Left lung (tissue), 10 donors: ENCODE results near the gene HRAS. TPM values are rescaled to one million over a fixed set of nuclear protein-coding genes. Genes with fewer than 3 reads are reported as not detected.
A peak's percentile ranks its signal among the peaks of the same experiment; 100 is the strongest.

Source experiments
- ATAC-seq: fragments of 200-7000 bp; cut with Tn5 transposase; one replicate; pipeline ENCODE4 v1.9.1; 2020; ENCODE audit warnings: moderate library complexity
- DNase-seq, 4 donors: peaks; one replicate each; pipeline ENCODE4 v3.0.0-alpha.2; 2013 to 2020
- H3K27ac ChIP-seq, 2 donors: fragments of 200-600 bp; sonication (generic) in 1 of 2; one replicate each; pipeline versions ENCODE4 v1.5.0 to v1.8.0; 2020 to 2021
- H3K27me3 ChIP-seq, 2 donors: fragments of 200-600 bp; sonication (generic) in 1 of 2; one replicate each; pipeline versions ENCODE4 v1.5.0 to v1.8.0; 2020 to 2021
- H3K36me3 ChIP-seq, 2 donors: fragments of 200-600 bp; sonication (generic) in 1 of 2; one replicate each; pipeline versions ENCODE4 v1.5.0 to v1.8.0; 2020 to 2021
- H3K4me1 ChIP-seq, 2 donors: fragments of 200-600 bp; one replicate each; pipeline ENCODE4 v1.8.0; 2021
- H3K4me3 ChIP-seq, 2 donors: fragments of 200-600 bp; sonication (generic) in 1 of 2; one replicate each; pipeline versions ENCODE4 v1.5.0 to v1.8.0; 2020 to 2021; ENCODE audit warnings: mild to moderate bottlenecking in 1 of 2
- H3K9me3 ChIP-seq, 2 donors: fragments of 200-600 bp; sonication (generic) in 1 of 2; one replicate each; pipeline versions ENCODE4 v1.5.0 to v1.8.0; 2020 to 2021
- intact Hi-C, 2 donors: fragments of 100-400 bp; cut with DNase I; formaldehyde crosslinking; loops; one replicate each; pipeline versions ENCODE4 v1.11.2 to v1.14.2; 2022
- polyA plus RNA-seq, 6 donors: library from polyadenylated mRNA; unstranded; fragments of 120-200 nt; gene quantifications; one replicate each; pipeline ENCODE4 v1.2.1, GENCODE V29; 2013; ENCODE audit not compliant: insufficient read length in 6 of 6
- total RNA-seq, 2 donors: library from RNA; stranded (reverse); fragmentation: NEBNext Ultra II Directional; extraction: Animal tissue kit (Norgen Biotek cat#: 25700); gene quantifications; one replicate each; pipeline ENCODE4 v1.2.1, GENCODE V29; 2021
- TF ChIP-seq, protein P1 (sequence below), 2 donors: fragments of 200-600 bp; sonication (generic) in 1 of 2; IDR thresholded peaks; one replicate each; pipeline versions ENCODE4 v1.5.0 to v1.8.0; 2021; ENCODE audit warnings: antibody characterized with exemption in 2 of 2
- donor health status: DM: no; HTN: yes; CAD: no.
- donor health status: DM: no; HTN: no; CAD: no.

The HRAS gene
- total and polyA plus RNA-seq, 8 donors: 32.4 to 52.4 (median 37.9) TPM

DNA sequence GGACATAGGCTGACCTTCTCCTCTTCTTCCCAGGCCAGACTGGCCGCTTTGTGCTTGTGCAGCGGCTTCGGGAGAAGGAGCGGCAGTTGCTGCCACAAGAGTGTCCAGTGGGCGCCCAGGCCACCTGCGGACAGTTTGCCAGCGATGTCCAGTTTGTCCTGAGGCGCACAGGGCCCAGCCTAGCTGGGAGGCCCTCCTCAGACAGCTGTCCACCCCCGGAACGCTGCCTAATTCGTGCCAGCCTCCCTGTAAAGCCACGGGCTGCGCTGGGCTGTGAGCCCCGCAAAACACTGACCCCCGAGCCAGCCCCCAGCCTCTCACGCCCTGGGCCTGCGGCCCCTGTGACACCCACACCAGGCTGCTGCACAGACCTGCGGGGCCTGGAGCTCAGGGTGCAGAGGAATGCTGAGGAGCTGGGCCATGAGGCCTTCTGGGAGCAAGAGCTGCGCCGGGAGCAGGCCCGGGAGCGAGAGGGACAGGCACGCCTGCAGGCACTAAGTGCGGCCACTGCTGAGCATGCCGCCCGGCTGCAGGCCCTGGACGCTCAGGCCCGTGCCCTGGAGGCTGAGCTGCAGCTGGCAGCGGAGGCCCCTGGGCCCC is 26.8 kb upstream of the HRAS start:
- no peaks in the 10 kb centered on the region for H3K9me3 ChIP-seq
- peaks cover 7 to 31% of the 10 kb centered on the region in 2 donors for H3K4me1 ChIP-seq
- no peak overlapping the region for H3K27ac ChIP-seq
- ATAC-seq: no peak
- peaks cover 0 to 13% of the 10 kb centered on the region in 2 donors for H3K36me3 ChIP-seq
- intact Hi-C loops: no loop called here
- peaks cover 3 to 26% of the 10 kb centered on the region in 2 donors for H3K27me3 ChIP-seq
- peak in 1 of 4 donors; percentile 79 for DNase-seq
- peak overlapping the region; percentile 84 to 89 for H3K4me3 ChIP-seq
- TF ChIP-seq, protein P1, sequence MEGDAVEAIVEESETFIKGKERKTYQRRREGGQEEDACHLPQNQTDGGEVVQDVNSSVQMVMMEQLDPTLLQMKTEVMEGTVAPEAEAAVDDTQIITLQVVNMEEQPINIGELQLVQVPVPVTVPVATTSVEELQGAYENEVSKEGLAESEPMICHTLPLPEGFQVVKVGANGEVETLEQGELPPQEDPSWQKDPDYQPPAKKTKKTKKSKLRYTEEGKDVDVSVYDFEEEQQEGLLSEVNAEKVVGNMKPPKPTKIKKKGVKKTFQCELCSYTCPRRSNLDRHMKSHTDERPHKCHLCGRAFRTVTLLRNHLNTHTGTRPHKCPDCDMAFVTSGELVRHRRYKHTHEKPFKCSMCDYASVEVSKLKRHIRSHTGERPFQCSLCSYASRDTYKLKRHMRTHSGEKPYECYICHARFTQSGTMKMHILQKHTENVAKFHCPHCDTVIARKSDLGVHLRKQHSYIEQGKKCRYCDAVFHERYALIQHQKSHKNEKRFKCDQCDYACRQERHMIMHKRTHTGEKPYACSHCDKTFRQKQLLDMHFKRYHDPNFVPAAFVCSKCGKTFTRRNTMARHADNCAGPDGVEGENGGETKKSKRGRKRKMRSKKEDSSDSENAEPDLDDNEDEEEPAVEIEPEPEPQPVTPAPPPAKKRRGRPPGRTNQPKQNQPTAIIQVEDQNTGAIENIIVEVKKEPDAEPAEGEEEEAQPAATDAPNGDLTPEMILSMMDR (IDR thresholded peaks at IDR 0.05): no peak

GRCh38 chr11:561148-562003 is 26.0 kb upstream of the HRAS start:
- TF ChIP-seq, protein P1 (IDR thresholded peaks at IDR 0.05): no peak
- Histone ChIP-seq H3K9me3 (no peaks in the 10 kb centered on the region), H3K27ac (peak overlapping the region; percentile 75 to 84), H3K36me3 (peaks cover 0 to 13% of the 10 kb centered on the region in 2 donors), H3K4me3 (peak overlapping the region; percentile 84 to 89), H3K4me1 (peaks cover 7 to 29% of the 10 kb centered on the region in 2 donors), H3K27me3 (peaks cover 11 to 34% of the 10 kb centered on the region in 2 donors)
- intact Hi-C loops: no loop called here
- ATAC-seq: peak; percentile 69
- DNase-seq: peak in 3 of 4 donors; percentile 82 to 92 (median 85)

GRCh38 chr11:560305-561147 is 25.1 kb upstream of the HRAS start, which contains the start of the genes LMNTD2 and RASSF7:
TSS of gene LMNTD2 (minus strand) at chr11:560738. CDS start at chr11:560716, 22 bp downstream.
TSS of gene RASSF7 (plus strand) at chr11:560970. CDS start at chr11:561769, 799 bp downstream.
- Histone ChIP-seq H3K4me1 (peaks cover 7 to 37% of the 10 kb centered on the region in 2 donors), H3K36me3 (peaks cover 0 to 13% of the 10 kb centered on the region in 2 donors), H3K27ac (peak within 1 kb of the TSS; percentile 77 to 84), H3K4me3 (peak within 1 kb of the TSS; percentile 84 to 89), H3K27me3 (peaks cover 18 to 42% of the 10 kb centered on the region in 2 donors), H3K9me3 (no peaks in the 10 kb centered on the region)
- ATAC-seq (peak; percentile 89), DNase-seq (peak in 3 of 4 donors; percentile 87 to 95 (median 92))
- intact Hi-C loops: no loop called here
- TF ChIP-seq, protein P1 (IDR thresholded peaks at IDR 0.05): no peak

GRCh38 chr11:559712-560304 is 24.4 kb upstream of the HRAS start:
- ATAC-seq: no peak
- Histone ChIP-seq H3K27ac (peak overlapping the region; percentile 77 to 84), H3K4me3 (peak overlapping the region; percentile 84 to 89), H3K9me3 (no peaks in the 10 kb centered on the region), H3K27me3 (peaks cover 22 to 50% of the 10 kb centered on the region in 2 donors), H3K4me1 (peaks cover 8 to 43% of the 10 kb centered on the region in 2 donors), H3K36me3 (peaks cover 0 to 13% of the 10 kb centered on the region in 2 donors)
- peak in 1 of 4 donors; percentile 79 for DNase-seq
- TF ChIP-seq, protein P1 (IDR thresholded peaks at IDR 0.05): no peak
- intact Hi-C loops: no loop called here
